Astrocyte of the spinal cord (primary cell): Measurements from ENCODE around the gene URB1.

Experiments used
- DNase-seq: peaks from one replicate; pipeline ENCODE4 v3.0.0; 2011; ENCODE audit warnings: low read depth, low spot score
- H3K4me3 ChIP-seq: 2 replicates; pipeline ENCODE4 v1.5.1; 2011; ENCODE audit warnings: low read depth, mild to moderate bottlenecking, low read length, moderate library complexity
- CTCF ChIP-seq: IDR thresholded peaks from 2 replicates; pipeline ENCODE4 v1.5.1; 2012; ENCODE audit warnings: low read depth, mild to moderate bottlenecking, low read length, inconsistent platforms
- in situ Hi-C: cut with HindIII; loops from 2 replicates; pipeline ENCODE4 v1.10.0; 2017; ENCODE audit warnings: low sequenced_read_pairs

Gene URB1

DNA sequence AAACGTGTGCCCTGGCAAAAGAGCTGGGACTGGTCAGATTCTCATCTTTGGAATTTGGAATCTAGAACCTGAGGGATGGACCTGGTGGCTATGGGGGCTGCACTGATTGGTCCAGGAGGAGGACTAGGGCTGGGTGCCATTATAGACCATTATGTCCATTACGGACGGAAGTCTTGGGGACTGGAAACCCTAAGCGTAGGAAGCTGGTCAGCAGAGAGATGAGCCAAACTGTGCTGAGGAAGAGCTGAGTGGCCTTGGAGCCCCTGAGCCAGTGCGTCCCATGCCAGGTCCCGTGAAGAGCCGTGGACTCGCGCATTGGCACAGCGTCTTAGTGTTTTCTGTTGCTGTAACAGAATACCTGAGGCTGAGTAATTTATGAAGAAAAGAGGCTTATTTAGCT is 84.1 kb downstream of the URB1 start:
- in situ Hi-C loops: no loop called here
- TF ChIP-seq CTCF: no peak
- DNase-seq: no peak
- no peak overlapping the region for H3K4me3 ChIP-seq

GRCh38 chr21:32307706-32308105 is 85.1 kb downstream of the URB1 start:
- in situ Hi-C loops: no loop called here

DNA sequence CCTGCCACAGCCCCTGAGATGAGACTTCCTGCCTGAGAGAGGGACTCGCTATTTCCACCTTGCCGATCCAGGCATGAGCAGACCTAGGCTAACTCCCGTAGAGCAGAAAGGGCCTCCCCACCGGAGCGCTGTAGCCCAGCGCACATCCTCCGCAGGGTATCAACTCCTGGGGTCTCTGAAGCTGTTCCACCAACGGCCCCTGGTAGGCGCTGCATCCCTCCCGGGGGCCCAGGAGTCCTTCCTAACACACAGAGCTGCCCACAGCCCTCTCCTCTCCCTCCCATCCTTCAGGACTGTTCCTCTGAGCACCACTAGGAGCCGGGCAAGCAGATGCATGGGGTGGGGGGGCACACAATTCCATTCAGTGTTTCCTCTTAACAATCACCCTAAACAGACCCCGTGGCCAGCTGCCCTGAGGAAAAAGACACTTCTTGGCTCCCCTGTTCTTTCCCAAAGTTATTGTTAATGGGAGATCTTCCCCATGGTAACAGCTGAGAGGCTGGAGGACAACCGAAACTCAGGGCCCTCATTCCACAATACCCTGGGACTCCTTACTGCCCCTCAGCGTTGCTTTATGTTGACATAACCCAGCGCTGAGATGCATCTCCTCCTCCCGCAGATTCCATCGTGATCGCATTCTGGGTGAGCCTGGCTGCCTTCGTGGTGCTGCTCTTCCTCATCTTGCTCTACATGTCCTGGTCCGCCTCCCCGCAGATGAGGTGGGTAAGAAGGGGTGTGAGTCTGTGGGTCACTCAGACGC is 86.6 kb downstream of the URB1 start:
- in situ Hi-C loops: no loop called here
- DNase-seq: peak; percentile 7
- no peak overlapping the region for H3K4me3 ChIP-seq
- peak; percentile 43 for TF ChIP-seq CTCF

More at GRCh38 chr21:32307706-32308105, 85.1 kb downstream of the URB1 start:
- no peak overlapping the region for H3K4me3 ChIP-seq
- DNase-seq: peak; percentile 17
- no peak for TF ChIP-seq CTCF

GRCh38 chr21:32304998-32305397 is 87.8 kb downstream of the URB1 start:
- no peak for TF ChIP-seq CTCF
- no peak overlapping the region for H3K4me3 ChIP-seq
- in situ Hi-C loops: no loop called here
- DNase-seq: no peak

GRCh38 chr21:32303385-32303784 is 89.4 kb downstream of the URB1 start:
- no peak for TF ChIP-seq CTCF
- in situ Hi-C loops: no loop called here
- no peak for DNase-seq
- H3K4me3 ChIP-seq: no peak overlapping the region

DNA sequence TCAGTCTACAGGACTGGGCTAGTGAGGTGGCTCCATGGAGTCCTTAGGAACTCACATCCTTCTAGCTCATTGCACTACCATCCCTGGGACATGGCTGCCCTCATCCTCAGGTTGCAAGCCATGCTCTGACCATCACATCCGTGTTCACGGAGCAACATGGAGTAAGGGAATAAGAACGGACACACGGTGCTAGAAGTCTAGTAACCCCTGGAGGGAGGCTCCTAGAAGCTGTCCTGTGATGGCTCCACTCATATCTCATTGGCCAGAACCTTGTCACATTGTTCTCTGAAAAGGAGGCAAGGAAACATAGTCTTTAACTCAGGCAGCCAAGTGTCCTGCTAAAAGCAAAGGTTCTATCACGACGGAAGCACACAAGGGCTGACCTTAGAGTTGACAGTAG is 90.3 kb downstream of the URB1 start:
- no peak for DNase-seq
- no peak for TF ChIP-seq CTCF
- in situ Hi-C loops: no loop called here
- no peak overlapping the region for H3K4me3 ChIP-seq
